ENCODE results near the gene SLC25A21.
"Not testable (repeated sequence)": the region's sequence is repeated elsewhere in the genome, so short reads cannot be mapped to it uniquely, and the experiment has no call there.

The SLC25A21 gene

GRCh38 chr14:36996857-36997590 is 175.4 kb downstream of the SLC25A21 start:
- in situ Hi-C loops (cut with MboI; ENCODE audit: low sequenced_read_pairs): no loop called here

- in situ Hi-C loops (cut with MboI; ENCODE audit: low sequenced_read_pairs): no loop called here
Measured at GRCh38 chr14:36996133-36996856, 176.1 kb downstream of the SLC25A21 start.

DNA sequence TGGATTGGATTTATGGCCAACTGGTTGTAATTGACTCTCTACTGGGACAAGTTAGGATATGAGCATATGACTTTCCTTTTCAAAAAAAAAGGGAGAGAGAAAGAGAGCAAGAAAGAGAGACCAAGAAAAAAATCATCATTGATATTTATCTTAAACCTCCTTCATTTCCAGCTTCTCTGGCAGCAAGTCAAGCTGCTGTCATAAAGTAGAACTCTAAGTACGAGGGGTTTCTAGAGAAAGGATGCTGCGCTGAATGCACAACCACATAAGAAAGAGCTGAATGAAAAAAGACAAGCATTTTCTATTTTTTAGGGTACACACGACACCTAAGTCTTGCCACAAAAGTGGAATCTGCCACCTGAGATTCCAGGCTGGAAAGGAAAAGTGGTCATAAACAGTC is 182.6 kb downstream of the SLC25A21 start:
- in situ Hi-C loops (cut with MboI; ENCODE audit: low sequenced_read_pairs): no loop called here

DNA sequence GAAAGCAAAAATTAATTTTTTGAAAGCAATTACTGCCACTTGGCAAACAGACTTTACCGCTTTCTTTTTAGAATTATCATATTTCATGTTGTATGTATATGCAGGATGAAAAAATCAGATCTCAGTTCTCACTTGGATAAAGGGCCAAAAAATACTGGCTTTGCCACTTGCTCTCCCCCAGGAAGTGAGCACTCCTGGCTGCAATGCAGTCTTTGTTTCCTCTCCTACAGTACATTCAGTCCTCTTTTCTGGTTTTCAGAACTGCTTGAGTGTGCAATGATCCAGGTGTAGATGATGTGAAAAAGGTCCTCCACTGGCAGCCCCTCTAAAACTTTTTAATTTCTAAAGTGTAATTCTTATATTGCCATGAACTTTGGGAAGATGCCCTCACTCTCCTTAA is 183.4 kb downstream of the SLC25A21 start:
- in situ Hi-C loops (cut with MboI; ENCODE audit: low sequenced_read_pairs): no loop called here

- in situ Hi-C loops (cut with MboI; ENCODE audit: low sequenced_read_pairs): no loop called here
Measured at GRCh38 chr14:36988568-36988967, 183.8 kb downstream of the SLC25A21 start.

DNA sequence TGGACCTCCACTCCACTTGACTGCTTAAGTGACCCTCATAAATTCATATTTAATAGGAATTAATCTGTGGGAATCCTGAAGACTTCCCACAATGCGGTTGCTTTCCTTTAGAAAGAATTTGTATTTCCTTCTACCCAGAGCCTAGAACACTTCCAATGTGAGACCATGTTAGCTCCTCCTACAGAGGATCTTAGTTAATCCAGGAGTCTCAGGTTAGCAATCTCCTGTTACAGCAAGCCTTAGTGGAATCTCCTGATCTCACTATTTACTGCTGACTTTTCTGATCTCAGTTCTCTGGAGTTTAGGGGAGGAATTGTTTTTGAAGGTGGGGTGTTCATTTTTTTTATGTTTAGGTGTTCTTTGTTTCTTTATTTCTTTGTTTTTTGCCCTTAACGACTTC is 186.0 kb downstream of the SLC25A21 start:
- in situ Hi-C loops (cut with MboI; ENCODE audit: low sequenced_read_pairs): no loop called here

GRCh38 chr14:36981832-36982529 is 190.4 kb downstream of the SLC25A21 start:
- in situ Hi-C loops (cut with MboI; ENCODE audit: low sequenced_read_pairs): no loop called here

DNA sequence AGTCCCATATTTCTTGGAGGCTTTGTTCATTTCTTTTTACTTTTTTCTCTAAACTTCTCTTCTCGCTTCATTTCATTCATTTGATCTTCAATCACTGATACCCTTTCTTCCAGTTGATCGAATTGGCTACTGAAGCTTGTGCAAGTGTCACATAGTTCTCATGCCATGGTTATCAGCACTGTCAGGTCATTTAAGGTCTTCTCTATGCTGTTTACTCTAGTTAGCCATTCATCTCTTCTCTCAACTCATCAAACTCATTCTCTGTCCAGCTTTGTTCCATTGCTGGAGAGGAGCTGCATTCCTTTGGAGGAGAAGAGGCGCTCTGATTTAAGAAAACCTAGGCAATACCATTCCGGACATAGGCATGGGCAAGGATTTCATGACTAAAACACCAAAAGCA is 192.0 kb downstream of the SLC25A21 start:
- in situ Hi-C loops (cut with MboI; ENCODE audit: low sequenced_read_pairs): not testable (repeated sequence)

GRCh38 chr14:36979863-36980262 is 192.5 kb downstream of the SLC25A21 start:
- in situ Hi-C loops (cut with MboI; ENCODE audit: low sequenced_read_pairs): no loop called here

GRCh38 chr14:36976571-36977023 is 195.8 kb downstream of the SLC25A21 start:
- in situ Hi-C loops (cut with MboI; ENCODE audit: low sequenced_read_pairs): no loop called here

DNA sequence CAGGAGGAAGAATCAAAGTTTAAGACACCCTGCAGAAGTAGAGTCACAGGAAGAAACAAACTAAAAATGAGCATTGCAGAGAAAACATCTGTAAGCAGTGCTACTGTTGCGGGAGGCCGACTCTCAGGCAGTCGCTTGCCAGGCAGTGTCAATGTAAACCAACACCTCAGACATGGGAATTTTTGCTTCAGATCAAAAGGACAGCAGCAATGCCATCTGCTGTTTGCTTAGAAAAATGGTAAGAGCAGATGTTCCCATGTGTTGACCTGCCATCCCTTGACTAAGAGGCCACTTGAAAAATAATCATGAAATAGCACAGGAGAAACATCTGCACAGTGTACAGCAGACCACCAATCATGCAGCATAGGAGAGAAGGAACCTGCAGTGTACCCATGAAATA is 196.6 kb downstream of the SLC25A21 start:
- in situ Hi-C loops (cut with MboI; ENCODE audit: low sequenced_read_pairs): no loop called here

DNA sequence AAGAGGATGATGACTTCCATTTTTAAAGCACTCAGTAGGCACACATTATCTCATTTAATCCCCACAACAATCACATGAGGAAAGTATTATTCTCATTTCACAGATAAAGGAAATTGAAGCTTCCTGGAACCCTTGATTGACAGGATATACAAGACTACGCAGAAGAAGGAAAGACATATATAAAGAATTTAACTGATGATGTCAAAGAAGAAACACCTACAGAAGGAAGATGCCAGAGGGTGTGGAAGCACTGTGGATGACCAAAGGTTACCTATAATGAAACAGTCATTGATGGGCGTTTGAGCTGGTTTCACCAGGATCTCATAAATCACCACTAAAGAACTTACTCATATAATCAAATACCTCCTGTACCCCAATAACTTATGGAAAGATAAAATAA is 197.4 kb downstream of the SLC25A21 start:
- in situ Hi-C loops (cut with MboI; ENCODE audit: low sequenced_read_pairs): no loop called here

DNA sequence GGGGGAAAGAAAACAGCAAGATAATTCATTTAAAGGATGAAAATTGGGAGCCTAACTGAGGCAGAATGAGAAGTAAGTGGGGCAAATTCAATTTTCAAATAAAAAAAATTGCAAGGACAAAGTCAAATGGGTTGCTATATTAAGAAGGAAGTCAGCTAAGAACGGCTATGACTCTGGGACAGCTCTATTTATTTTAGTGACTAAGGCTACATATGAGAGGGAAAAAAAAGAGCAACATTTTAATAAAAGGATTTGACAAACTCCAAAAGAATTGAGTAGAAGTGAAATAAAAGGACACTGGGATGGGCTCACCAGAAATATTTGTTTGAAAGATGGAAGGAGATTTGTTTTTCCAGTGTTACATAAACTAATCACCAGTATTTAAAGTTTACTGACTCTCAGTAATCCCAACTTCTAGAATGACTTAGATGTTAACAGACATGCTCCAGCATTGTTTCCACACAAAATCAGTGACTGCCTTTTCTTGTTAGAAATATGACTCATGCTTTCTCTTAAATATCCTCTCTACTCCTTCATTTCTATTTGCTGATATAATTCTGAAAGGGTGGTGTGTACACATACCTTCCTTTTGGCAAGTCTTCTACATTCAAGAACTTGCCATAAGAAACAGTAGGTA is 198.5 kb downstream of the SLC25A21 start:
- in situ Hi-C loops (cut with MboI; ENCODE audit: low sequenced_read_pairs): no loop called here

- in situ Hi-C loops (cut with MboI; ENCODE audit: low sequenced_read_pairs): no loop called here
Measured at GRCh38 chr14:36971263-36971855, 201.0 kb downstream of the SLC25A21 start.

DNA sequence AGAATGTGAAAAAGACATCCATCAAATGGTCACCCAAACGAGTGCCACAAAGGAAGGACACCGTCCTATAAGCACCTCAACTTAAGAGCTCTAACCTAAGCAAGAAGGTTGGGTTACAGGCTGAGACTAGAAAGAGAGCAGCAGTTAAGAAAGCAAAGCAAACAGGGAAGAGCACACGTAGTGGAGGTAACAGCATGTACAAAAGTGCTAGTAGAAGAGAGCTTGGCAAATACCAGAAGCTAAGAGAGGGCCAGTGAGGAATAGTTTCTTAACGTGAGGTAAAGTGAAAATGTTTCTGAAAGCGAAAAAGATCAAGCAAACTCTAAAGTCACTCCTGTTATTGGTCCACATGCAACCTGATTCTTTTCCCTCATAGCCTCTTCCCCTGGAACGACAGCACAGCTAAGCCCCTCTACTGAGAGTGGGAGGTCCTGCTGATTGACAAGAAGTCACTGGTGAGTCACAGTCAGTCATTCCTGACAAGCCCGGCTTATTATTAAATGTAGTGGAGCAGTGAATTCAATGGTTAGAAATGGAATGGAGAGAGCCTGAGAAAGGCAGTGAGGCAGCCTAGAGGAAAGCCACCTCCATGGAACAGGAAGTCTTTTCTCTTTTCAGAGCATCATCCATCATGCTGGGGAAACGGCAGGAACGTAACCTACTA is 204.4 kb downstream of the SLC25A21 start:
- in situ Hi-C loops (cut with MboI; ENCODE audit: low sequenced_read_pairs): no loop called here

DNA sequence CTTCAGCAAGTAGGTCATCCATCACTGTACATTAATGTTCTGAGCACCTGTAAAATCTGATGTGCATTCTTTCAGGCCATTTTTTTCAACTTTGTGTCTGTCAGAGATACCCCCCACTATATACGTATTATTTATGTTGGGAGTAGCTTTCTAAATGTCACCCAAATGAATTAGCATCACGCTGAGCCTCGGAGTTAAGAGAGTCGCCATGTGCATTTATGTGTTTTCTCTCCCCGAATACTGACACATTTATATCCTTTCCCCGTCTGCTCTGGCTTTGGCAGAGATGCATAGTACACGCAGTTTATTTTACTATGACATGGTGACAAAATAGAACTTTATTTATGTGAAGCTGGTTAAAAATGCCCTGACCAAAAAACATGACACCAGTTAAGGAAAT is 216.4 kb downstream of the SLC25A21 start:
- in situ Hi-C loops (cut with MboI; ENCODE audit: low sequenced_read_pairs): no loop called here

- in situ Hi-C loops (cut with MboI; ENCODE audit: low sequenced_read_pairs): no loop called here
Measured at GRCh38 chr14:36955376-36955775, 217.0 kb downstream of the SLC25A21 start.

DNA sequence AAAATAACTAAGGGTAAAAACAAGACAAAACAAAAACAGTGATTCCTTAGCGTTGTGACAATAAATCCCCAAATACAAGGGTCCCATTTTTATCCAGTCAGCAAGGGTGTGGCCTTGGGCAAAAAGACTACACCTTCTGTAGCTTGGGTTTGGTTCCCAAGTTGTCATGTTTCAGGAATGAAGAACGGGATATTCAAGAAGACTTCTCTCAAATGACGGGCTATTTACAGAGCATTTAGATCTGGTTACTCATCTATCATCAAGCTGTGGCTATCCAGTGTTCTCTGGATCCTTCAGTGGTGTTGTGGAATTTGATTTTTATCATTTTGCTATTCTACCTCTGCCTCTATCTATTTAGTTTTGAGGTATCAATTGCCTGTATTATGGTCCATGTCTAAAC is 219.7 kb downstream of the SLC25A21 start:
- in situ Hi-C loops (cut with MboI; ENCODE audit: low sequenced_read_pairs): no loop called here

DNA sequence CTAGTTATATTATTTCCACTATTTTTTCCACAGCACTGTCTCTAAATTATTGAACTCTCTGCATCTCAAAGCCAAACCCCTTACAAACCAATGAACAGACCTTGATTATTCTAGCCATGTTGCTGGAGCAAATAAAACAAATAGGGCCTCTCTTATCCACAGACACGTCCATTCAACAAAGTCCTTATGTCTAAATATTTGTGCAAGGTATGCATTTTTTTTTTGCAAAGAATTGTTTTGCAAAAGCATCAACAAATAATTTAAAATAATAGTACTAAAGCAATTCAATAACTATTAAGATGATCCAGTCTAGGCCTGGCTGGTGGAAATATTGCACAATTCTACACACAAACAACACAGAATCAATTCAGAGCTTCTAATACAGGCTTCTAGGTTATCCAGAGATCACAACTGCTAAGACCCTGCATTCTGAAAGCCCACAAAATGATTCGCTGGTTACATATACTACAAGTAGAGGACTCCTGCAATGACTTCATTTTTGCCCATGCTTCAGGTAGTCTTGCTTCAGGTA is 221.0 kb downstream of the SLC25A21 start:
- in situ Hi-C loops (cut with MboI; ENCODE audit: low sequenced_read_pairs): no loop called here

GRCh38 chr14:36950812-36951211 is 221.6 kb downstream of the SLC25A21 start:
- in situ Hi-C loops (cut with MboI; ENCODE audit: low sequenced_read_pairs): no loop called here
